ENCODE measurements around the gene ABHD8.

ABHD8 gene

DNA sequence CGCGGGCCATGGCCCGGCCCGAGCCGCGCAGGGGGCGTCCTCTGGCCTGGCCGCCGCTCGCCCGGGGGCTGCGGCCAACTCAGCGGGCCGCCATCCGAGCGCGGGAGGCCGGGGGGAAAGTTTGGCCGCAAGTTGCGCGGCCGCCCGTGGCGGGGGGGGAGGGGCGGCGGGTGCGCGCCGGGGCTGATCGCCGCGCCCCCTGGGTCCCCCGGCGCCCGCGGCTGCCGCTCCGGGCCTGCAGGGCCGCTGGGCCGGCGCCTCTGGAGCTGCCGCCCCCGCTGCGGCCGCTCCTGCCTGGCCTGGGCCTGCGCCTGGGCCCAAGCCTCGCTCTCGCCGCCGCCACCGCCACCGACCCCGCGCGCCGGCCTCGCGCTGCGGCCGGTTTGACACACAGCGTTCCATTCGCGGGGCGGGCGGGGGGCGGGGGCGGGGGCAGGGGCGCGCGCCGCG lies 57.7 kb downstream of the ABHD8 start, which contains the start of gene NR2F6:
Gene NR2F6, minus strand, starts transcription at position 385 of the 450 bp plus-strand sequence. CDS start 699 bp downstream, outside the sequence.
- TF ChIP-seq CTCF (IDR thresholded peaks at IDR 0.05): no peak

- TF ChIP-seq CTCF (IDR thresholded peaks at IDR 0.05): no peak
These were observed 58.3 kb downstream of the ABHD8 start for GRCh38 chr19:17244618-17245534.

DNA sequence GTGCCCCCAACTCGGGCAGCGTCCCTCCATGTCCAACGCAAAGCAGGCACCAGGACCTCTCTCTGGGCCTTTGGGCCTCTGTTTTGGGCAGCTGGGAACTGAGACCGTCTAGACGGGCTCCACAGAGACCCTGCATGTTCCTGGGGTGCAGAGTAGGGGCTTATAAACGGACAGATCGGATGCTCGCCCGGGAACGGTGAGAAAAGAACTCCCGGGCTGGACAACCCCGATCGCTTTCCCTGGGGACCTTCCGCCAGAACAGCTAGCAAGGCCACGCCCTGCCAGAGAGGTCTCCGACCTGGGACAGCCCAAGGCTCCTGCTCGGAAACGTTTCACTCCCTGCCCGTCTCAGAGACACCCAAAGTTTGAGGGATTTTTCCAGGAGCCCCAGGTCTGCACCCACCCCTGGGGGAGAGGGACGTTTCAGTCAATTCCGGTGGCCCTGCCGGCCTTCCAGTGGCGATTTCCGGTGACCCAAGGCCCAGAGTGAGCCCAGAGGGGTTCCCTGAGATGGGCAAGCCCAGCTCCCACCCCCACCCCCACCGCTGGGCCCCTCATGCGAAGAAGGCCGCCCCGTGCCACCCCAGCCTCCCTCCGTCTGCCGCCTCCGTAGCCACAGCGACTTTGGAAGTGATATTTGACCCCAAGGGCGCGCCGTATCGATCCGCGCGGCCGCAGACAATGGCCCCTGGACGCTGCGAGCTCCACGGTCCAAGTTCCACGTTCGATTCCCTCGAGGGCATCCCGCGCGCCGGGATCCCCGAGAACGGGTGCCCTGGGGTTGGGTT lies 59.2 kb downstream of the ABHD8 start:
- TF ChIP-seq CTCF (IDR thresholded peaks at IDR 0.05): no peak

DNA sequence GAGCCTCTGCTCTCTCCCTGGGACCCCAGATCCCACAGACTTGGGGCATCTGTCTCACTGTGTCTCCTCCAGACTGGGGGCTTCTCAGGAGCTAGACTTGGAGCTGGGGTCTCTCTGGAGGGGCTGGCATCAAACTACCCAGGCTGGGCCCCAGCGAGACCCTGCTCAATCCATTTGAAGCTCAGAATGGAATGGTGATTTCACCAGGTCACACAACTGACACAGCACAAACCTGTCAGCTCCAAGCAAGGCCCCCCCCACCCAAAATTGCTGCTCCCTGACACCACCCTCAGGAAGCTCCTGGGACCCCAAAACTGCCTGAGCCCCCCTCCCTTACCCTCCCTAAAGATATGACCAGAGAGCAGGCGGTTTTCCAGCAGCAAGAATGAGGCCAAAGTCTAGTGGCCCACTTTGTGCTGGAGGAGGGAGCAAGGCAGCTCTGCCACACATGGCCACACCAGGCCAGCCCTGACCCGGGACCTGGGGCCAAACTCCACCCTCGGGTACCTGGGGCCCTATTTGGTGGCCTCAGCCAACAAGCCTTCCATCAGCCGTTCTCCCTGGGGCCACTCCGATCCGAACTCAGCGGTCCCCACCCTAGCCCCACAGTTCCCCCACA lies 59.9 kb downstream of the ABHD8 start:
- no peak for TF ChIP-seq CTCF (IDR thresholded peaks at IDR 0.05)

DNA sequence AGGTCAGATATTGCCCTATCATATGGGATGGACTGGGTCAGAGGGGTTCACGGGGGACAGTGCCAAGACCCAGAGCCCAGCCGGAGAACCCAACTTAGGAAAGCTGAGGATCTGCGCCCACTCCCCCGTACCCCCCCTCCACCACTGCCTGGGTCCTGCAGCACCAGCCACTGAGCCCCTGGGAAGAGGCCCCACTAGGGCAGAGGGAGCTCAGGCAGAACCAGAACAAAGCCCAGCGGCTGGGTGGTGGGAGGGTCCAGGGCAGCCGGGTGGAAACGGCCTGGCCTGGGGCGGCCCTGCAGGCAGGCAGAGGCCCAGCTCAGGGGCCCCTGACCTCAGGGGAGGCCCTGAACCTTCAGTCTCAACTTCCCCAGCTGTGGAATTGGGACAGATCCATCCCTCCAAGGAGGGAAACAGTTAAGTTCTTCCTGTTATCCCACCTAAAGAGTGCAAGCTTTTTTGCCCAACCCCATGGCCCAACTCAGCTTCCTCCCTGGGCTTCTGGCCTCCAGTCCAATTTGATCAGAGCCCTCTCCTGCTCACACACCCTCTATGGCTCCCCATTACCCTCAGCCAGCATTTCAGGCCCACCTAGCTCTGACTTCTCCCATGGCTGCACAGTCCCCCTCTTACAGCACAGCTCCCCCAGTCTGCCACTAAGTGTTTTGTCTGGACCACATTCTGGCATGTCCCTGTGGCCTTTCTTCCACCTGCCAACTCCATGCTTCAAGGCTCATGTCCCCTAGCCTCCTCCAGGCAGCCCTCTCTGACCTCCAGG lies 60.6 kb downstream of the ABHD8 start:
- TF ChIP-seq CTCF (IDR thresholded peaks at IDR 0.05): no peak
